GM19463 (cell line): ENCODE measurements around the gene CRTAC1.

Experiments used
- ATAC-seq: cut with Tn5 transposase; IDR thresholded peaks from one replicate; pipeline ENCODE4 v1.9.1; 2021; ENCODE audit warnings: mild to moderate bottlenecking, moderate library complexity; ENCODE audit not compliant: unreplicated experiment

The CRTAC1 gene

GRCh38 chr10:97974526-97975525 lies 55.6 kb downstream of the CRTAC1 start:
- ATAC-seq: no peak

GRCh38 chr10:97974100-97974499 lies 56.3 kb downstream of the CRTAC1 start:
- ATAC-seq: no peak

GRCh38 chr10:97969538-97970079 lies 60.8 kb downstream of the CRTAC1 start:
- ATAC-seq: no peak

GRCh38 chr10:97964748-97965147 lies 65.7 kb downstream of the CRTAC1 start:
- ATAC-seq: no peak

GRCh38 chr10:97961945-97962344 lies 68.5 kb downstream of the CRTAC1 start:
- no peak for ATAC-seq

- ATAC-seq: no peak
Observed at GRCh38 chr10:97960269-97961056, 70.0 kb downstream of the CRTAC1 start.

- ATAC-seq: no peak
Observed at GRCh38 chr10:97949462-97949861, 81.0 kb downstream of the CRTAC1 start.

GRCh38 chr10:97948822-97949221 lies 81.6 kb downstream of the CRTAC1 start:
- no peak for ATAC-seq

- no peak for ATAC-seq
Observed at GRCh38 chr10:97944772-97945171, 85.6 kb downstream of the CRTAC1 start.

- no peak for ATAC-seq
Observed at GRCh38 chr10:97943294-97943693, 87.1 kb downstream of the CRTAC1 start.

GRCh38 chr10:97940534-97940933 lies 89.9 kb downstream of the CRTAC1 start:
- no peak for ATAC-seq

GRCh38 chr10:97939446-97939990 lies 90.9 kb downstream of the CRTAC1 start:
- no peak for ATAC-seq

- no peak for ATAC-seq
Observed at GRCh38 chr10:97937928-97938327, 92.5 kb downstream of the CRTAC1 start.

- ATAC-seq: no peak
Observed at GRCh38 chr10:97937054-97937453, 93.4 kb downstream of the CRTAC1 start.

- ATAC-seq: no peak
Observed at GRCh38 chr10:97936126-97936525, 94.3 kb downstream of the CRTAC1 start.

- ATAC-seq: no peak
Observed at GRCh38 chr10:97932932-97933530, 97.4 kb downstream of the CRTAC1 start.

GRCh38 chr10:97931041-97931440 lies 99.4 kb downstream of the CRTAC1 start:
- ATAC-seq: no peak

GRCh38 chr10:97928897-97929296 lies 101.5 kb downstream of the CRTAC1 start:
- ATAC-seq: no peak

GRCh38 chr10:97927622-97928021 lies 102.8 kb downstream of the CRTAC1 start:
- no peak for ATAC-seq

GRCh38 chr10:97926055-97926454 lies 104.4 kb downstream of the CRTAC1 start:
- ATAC-seq: no peak
